Peyer's patch (tissue), 4 donors: ENCODE measurements around the gene CCM2. TPM values are rescaled to one million over a fixed set of nuclear protein-coding genes. Genes with fewer than 3 reads are reported as not detected.
"Not testable (repeated sequence)": the region's sequence is repeated elsewhere in the genome, so short reads cannot be mapped to it uniquely, and the experiment has no call there.

Source experiments
- DNase-seq, 3 donors: peaks; one replicate each; pipeline ENCODE4 v3.0.0-alpha.2; 2017 to 2019
- H3K27ac ChIP-seq, 4 donors: fragments of 200-600 bp; sonication (generic); one replicate each; pipeline ENCODE4 v1.5.1; 2016 to 2019
- H3K27me3 ChIP-seq, 2 donors: fragments of 200-600 bp; sonication (generic); one replicate each; pipeline ENCODE4 v1.5.1; 2019
- H3K36me3 ChIP-seq, 3 donors: fragments of 200-600 bp; sonication (generic); one replicate each; pipeline ENCODE4 v1.5.1; 2016 to 2019
- H3K4me1 ChIP-seq, 4 donors: fragments of 200-600 bp; sonication (generic); one replicate each; pipeline ENCODE4 v1.5.1; 2016 to 2019
- H3K4me3 ChIP-seq, 4 donors: fragments of 200-600 bp; sonication (generic); 1 replicate in 3 of 4; 2 replicates in 1 of 4; pipeline ENCODE4 v1.5.1; 2016 to 2019; ENCODE audit warnings: mild to moderate bottlenecking in 1 of 4
- H3K9me3 ChIP-seq, 4 donors: fragments of 200-600 bp; sonication (generic); one replicate each; pipeline ENCODE4 v1.5.1; 2016 to 2019; ENCODE audit warnings: mild to moderate bottlenecking in 1 of 4
- POLR2A ChIP-seq, 2 donors: fragments of 450-650 bp; IDR thresholded peaks; one replicate each; pipeline ENCODE4 v1.5.1; 2017; ENCODE audit warnings: antibody characterized with exemption in 2 of 2, mild to moderate bottlenecking in 2 of 2, moderate library complexity in 2 of 2
- total RNA-seq, 4 donors: library from RNA; depleted of rRNA; stranded (reverse); fragments of >200 nt; gene quantifications; one replicate each; pipeline ENCODE4 v1.1.0, GENCODE V29; 2016
- TF ChIP-seq, protein P1 (sequence below), 6 experiments: fragments of 450-650 bp in 4 of 6; fragments of 200-600 bp in 2 of 6; sonication (generic) in 1 of 6; IDR thresholded peaks; one replicate each; pipeline ENCODE4 v1.5.1; 2017 to 2019; ENCODE audit warnings: antibody characterized with exemption in 6 of 6, mild to moderate bottlenecking in 3 of 6, moderate library complexity in 1 of 6

The CCM2 gene
- total RNA-seq, 4 donors from 2014 or later: 23.3 to 49.5 (median 32.5) TPM

DNA sequence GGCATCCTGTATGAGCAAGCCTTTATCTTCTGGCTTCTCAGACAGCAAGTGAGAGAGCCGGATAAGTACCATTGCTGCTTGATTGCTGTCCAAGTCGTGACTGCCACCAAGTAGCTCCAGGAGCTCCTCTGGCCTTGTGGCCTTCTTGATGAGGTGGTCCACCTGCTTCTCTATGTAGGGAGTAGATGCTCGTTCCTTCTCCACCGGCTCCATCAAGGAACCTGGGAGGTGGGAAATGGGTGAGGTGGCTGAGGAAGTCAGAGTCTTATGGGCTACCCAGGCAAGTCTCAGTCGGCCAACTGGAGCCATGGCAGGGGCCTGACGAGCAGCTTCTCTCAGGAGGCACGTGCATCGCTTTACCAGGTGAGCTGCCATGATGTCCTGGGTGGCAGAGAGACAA, 108.9 kb downstream of the CCM2 start:
- peaks cover 0 to 32% (median 5%) of the 10 kb centered on the region in 4 donors for H3K4me1 ChIP-seq
- DNase-seq: no peak
- H3K27ac ChIP-seq: no peak overlapping the region
- no peak overlapping the region for H3K4me3 ChIP-seq
- no peak for TF ChIP-seq POLR2A (IDR thresholded peaks at IDR 0.05)
- TF ChIP-seq, protein P1, sequence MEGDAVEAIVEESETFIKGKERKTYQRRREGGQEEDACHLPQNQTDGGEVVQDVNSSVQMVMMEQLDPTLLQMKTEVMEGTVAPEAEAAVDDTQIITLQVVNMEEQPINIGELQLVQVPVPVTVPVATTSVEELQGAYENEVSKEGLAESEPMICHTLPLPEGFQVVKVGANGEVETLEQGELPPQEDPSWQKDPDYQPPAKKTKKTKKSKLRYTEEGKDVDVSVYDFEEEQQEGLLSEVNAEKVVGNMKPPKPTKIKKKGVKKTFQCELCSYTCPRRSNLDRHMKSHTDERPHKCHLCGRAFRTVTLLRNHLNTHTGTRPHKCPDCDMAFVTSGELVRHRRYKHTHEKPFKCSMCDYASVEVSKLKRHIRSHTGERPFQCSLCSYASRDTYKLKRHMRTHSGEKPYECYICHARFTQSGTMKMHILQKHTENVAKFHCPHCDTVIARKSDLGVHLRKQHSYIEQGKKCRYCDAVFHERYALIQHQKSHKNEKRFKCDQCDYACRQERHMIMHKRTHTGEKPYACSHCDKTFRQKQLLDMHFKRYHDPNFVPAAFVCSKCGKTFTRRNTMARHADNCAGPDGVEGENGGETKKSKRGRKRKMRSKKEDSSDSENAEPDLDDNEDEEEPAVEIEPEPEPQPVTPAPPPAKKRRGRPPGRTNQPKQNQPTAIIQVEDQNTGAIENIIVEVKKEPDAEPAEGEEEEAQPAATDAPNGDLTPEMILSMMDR (IDR thresholded peaks at IDR 0.05): no peak
- H3K27me3 ChIP-seq: no peaks in the 10 kb centered on the region
- peaks cover 0 to 51% (median 4%) of the 10 kb centered on the region in 3 donors for H3K36me3 ChIP-seq
- H3K9me3 ChIP-seq: no peaks in the 10 kb centered on the region

DNA sequence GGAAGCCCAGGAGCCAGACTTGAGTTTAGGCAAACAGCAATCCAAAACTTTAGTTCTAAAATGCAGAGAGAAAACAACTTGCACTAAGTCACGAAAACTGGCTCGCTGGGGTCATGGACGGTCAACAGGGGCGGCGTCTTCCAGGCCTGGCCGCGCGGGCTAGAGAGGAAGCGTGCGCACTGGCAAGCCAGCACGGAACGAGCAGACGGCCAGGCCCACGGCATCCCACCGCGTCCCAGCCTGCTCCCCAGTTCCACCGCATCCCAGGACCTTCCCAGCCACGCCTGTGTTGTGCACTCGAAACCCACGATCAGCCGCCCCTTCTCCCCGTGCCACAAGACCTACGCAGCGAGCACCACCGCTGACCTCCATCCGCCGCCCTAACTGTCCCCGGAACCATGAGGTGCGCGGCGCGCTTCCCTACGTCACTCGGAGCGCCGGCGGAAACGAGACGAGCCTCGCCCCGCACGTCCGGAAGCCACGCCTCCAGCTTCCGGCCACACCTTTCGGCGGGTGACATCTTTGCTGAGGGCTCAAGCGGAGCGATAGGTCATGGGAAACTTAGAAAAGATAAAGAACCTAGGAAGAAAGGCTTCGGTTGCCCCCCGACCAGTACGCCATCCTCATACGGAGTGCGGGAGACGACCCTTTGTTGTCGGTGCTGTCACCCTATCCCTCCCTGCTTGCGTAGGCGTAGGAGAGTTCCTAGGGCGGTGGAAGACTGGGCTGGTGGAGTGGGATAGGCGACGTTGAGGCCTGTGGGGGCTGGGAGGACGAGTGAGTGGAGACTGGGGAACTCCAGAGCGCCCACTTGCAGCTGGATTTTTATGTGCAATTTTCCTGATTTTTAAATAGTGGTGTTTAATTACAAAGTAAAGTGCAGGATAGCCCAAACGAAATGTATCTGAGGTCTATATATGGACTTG, 111.6 kb downstream of the CCM2 start, which contains the start of gene TBRG4:
Gene TBRG4, minus strand, starts transcription at position 400 of the 926 bp plus-strand sequence. CDS start 2,460 bp downstream, outside the sequence.
- TF ChIP-seq, protein P1 (IDR thresholded peaks at IDR 0.05): peak in 3 of 6 experiments; percentile 20 to 28 (median 24)
- TF ChIP-seq POLR2A (IDR thresholded peaks at IDR 0.05): peak; percentile 88 to 95
- no peaks in the 10 kb centered on the region for H3K9me3 ChIP-seq
- H3K27me3 ChIP-seq: no peaks in the 10 kb centered on the region
- H3K4me1 ChIP-seq: peaks cover 0 to 32% (median 5%) of the 10 kb centered on the region in 4 donors
- H3K36me3 ChIP-seq: peaks cover 0 to 24% (median 0%) of the 10 kb centered on the region in 3 donors
- peak within 1 kb of the TSS; percentile 90 to 98 (median 94) for H3K27ac ChIP-seq
- H3K4me3 ChIP-seq: peak within 1 kb of the TSS; percentile 76 to 90 (median 82)
- peak; percentile 93 to 98 (median 97) for DNase-seq

DNA sequence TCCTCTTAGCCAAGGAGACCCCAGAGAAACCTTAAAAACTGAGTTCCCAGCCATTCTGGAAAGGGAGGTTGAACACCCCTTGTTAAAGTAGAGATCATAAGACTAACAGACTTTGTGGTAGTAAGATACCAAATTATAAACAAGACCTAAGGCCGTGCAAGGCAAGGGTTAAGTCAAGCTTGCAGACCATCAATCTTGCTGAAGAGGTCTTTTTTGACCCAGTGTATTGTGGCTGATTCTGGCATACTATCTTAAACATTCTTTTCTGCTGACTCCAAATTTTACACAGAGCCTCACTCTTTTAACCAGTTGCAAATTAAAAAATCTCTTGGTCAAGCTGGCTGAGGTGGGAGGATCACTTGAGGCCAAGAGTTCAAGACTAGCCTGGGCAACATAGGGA, 112.6 kb downstream of the CCM2 start:
- H3K9me3 ChIP-seq: no peaks in the 10 kb centered on the region
- peaks cover 0 to 26% (median 5%) of the 10 kb centered on the region in 4 donors for H3K4me1 ChIP-seq
- H3K4me3 ChIP-seq: peak overlapping the region in 1 of 4 donors; percentile 79
- H3K27me3 ChIP-seq: no peaks in the 10 kb centered on the region
- peak overlapping the region in 2 of 4 donors; percentile 95 to 98 for H3K27ac ChIP-seq
- no peak for DNase-seq
- TF ChIP-seq POLR2A (IDR thresholded peaks at IDR 0.05): no peak
- TF ChIP-seq, protein P1 (IDR thresholded peaks at IDR 0.05): no peak
- H3K36me3 ChIP-seq: peaks cover 0 to 13% (median 0%) of the 10 kb centered on the region in 3 donors

DNA sequence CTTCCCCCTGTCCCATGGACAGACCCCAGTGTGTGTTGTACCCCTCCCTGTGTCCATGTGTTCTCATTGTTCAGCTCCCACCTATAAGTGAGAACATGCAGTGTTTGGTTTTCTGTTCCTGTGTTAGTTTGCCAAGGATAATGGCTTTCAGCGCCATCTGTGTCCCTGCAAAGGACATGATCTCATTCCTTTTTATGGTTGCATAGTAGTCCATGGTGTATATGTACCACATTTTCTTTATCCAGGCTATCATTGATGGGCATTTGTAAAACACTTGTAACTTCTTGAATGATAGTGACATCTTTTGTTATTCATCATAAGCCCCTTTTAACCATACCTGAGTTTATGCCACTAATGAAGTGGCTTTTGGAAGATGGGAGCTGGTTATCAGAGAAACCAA, 114.3 kb downstream of the CCM2 start:
- not testable (repeated sequence) for DNase-seq, H3K36me3 ChIP-seq, H3K9me3 ChIP-seq, H3K27ac ChIP-seq, H3K27me3 ChIP-seq, H3K4me3 ChIP-seq
- peaks cover 0 to 11% (median 5%) of the 10 kb centered on the region in 4 donors for H3K4me1 ChIP-seq

DNA sequence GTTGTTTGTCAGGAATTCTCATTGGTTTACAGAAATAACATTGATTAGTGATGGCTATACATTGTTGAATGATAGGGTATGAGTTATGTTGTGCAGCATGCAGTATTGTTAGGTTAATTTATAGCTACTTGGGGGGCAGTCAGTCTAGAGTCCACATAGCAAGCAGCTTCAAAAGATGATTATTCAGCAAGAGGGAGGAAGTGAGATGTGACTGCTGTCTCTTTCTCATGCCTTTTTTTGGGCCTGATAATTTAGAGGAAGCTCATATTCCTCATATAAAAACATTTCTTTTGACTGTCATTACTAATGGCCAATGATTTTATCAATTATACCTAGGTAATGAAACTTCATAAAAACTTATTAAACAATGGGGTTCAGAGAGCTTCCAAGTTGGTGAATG, 114.9 kb downstream of the CCM2 start:
- DNase-seq: no peak
- Histone ChIP-seq H3K27me3 (no peaks in the 10 kb centered on the region), H3K9me3 (no peaks in the 10 kb centered on the region), H3K4me3 (no peak overlapping the region), H3K27ac (no peak overlapping the region), H3K36me3 (no peaks in the 10 kb centered on the region), H3K4me1 (peaks cover 0 to 10% (median 4%) of the 10 kb centered on the region in 4 donors)
- no peak for TF ChIP-seq POLR2A (IDR thresholded peaks at IDR 0.05)
- TF ChIP-seq, protein P1 (IDR thresholded peaks at IDR 0.05): no peak

DNA sequence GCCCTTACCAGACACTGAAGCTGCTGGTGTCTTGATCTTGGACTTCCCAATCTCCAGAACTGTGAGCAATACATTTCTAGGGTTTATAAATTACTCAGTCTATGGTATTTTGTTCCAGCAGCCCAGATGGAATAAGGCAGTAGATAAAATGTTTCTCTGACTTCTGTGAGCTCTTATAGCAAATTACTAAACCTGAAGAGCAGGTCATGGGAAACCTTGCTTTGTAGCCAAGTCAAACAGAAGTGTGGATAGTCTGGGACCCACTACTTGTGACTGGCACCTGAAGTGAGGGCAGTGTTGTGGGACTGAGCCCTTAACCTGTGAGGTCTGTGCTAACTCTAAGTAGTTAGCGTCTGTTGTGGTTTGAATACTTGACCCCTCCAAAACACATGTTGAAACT, 116.0 kb downstream of the CCM2 start:
- TF ChIP-seq, protein P1 (IDR thresholded peaks at IDR 0.05): no peak
- no peak for TF ChIP-seq POLR2A (IDR thresholded peaks at IDR 0.05)
- no peaks in the 10 kb centered on the region for H3K36me3 ChIP-seq
- no peaks in the 10 kb centered on the region for H3K9me3 ChIP-seq
- no peak overlapping the region for H3K4me3 ChIP-seq
- peaks cover 0 to 4% (median 0%) of the 10 kb centered on the region in 4 donors for H3K4me1 ChIP-seq
- no peak overlapping the region for H3K27ac ChIP-seq
- no peaks in the 10 kb centered on the region for H3K27me3 ChIP-seq
- no peak for DNase-seq
